ENCODE results near the gene CRYBB1. TPM values are rescaled to one million over a fixed set of nuclear protein-coding genes. Genes with fewer than 3 reads are reported as not detected.

Gene CRYBB1
- total and polyA plus RNA-seq, 2 donors from 2014 or later, result 0.54 to 1.7 TPM

GRCh38 chr22:26660356-26660755 lies 42.5 kb upstream of the CRYBB1 start:
- DNase-seq (no peak), FAIRE-seq (no peak)
- Histone ChIP-seq H3K36me3 (ENCODE audit: control insufficient read depth in 2 of 3, insufficient read depth in 3 of 3, low read length in 3 of 3) (no peaks in the 10 kb centered on the region), H3K4me1 (ENCODE audit: control insufficient read depth in 2 of 3, insufficient read depth in 2 of 3, low read depth in 1 of 3, low read length in 3 of 3) (peaks cover 0 to 6% (median 0%) of the 10 kb centered on the region in 3 donors), H3K27ac (ENCODE audit: low read depth in 2 of 2, low read length in 2 of 2) (no peak overlapping the region), H3K4me3 (ENCODE audit: low read length in 3 of 3) (no peak overlapping the region), H3K9ac (ENCODE audit: low read length in 3 of 3) (no peak overlapping the region), H3K27me3 (ENCODE audit: control insufficient read depth, insufficient read depth, low read length) (peaks cover 25% of the 10 kb centered on the region), H3K9me3 (ENCODE audit: control insufficient read depth in 2 of 3, insufficient read depth in 1 of 3, low read length in 3 of 3) (no peaks in the 10 kb centered on the region)
- TF ChIP-seq CTCF (IDR thresholded peaks at IDR 0.05; ENCODE audit: borderline replicate concordance, extremely low read depth, insufficient read depth), result no peak
- intact Hi-C loops (cut with DNase I), result no loop called here

GRCh38 chr22:26658671-26659478 lies 41.0 kb upstream of the CRYBB1 start:
- Histone ChIP-seq H3K4me1 (ENCODE audit: control insufficient read depth in 2 of 3, insufficient read depth in 2 of 3, low read depth in 1 of 3, low read length in 3 of 3) (peaks cover 0 to 6% (median 0%) of the 10 kb centered on the region in 3 donors), H3K36me3 (ENCODE audit: control insufficient read depth in 2 of 3, insufficient read depth in 3 of 3, low read length in 3 of 3) (no peaks in the 10 kb centered on the region), H3K9ac (ENCODE audit: low read length in 3 of 3) (no peak overlapping the region), H3K4me3 (ENCODE audit: low read length in 3 of 3) (no peak overlapping the region), H3K27ac (ENCODE audit: low read depth in 2 of 2, low read length in 2 of 2) (no peak overlapping the region), H3K27me3 (ENCODE audit: control insufficient read depth, insufficient read depth, low read length) (peaks cover 25% of the 10 kb centered on the region), H3K9me3 (ENCODE audit: control insufficient read depth in 2 of 3, insufficient read depth in 1 of 3, low read length in 3 of 3) (no peaks in the 10 kb centered on the region)
- intact Hi-C loops (cut with DNase I), result no loop called here
- TF ChIP-seq CTCF (IDR thresholded peaks at IDR 0.05; ENCODE audit: borderline replicate concordance, extremely low read depth, insufficient read depth), result no peak
- DNase-seq (peak in 4 of 5 donors; percentile 75 to 84 (median 78)), FAIRE-seq (no peak)

GRCh38 chr22:26658161-26658560 lies 40.3 kb upstream of the CRYBB1 start:
- Histone ChIP-seq H3K4me1 (ENCODE audit: control insufficient read depth in 2 of 3, insufficient read depth in 2 of 3, low read depth in 1 of 3, low read length in 3 of 3) (peaks cover 0 to 6% (median 0%) of the 10 kb centered on the region in 3 donors), H3K9ac (ENCODE audit: low read length in 3 of 3) (no peak overlapping the region), H3K27me3 (ENCODE audit: control insufficient read depth, insufficient read depth, low read length) (peaks cover 25% of the 10 kb centered on the region), H3K4me3 (ENCODE audit: low read length in 3 of 3) (no peak overlapping the region), H3K9me3 (ENCODE audit: control insufficient read depth in 2 of 3, insufficient read depth in 1 of 3, low read length in 3 of 3) (no peaks in the 10 kb centered on the region), H3K36me3 (ENCODE audit: control insufficient read depth in 2 of 3, insufficient read depth in 3 of 3, low read length in 3 of 3) (no peaks in the 10 kb centered on the region), H3K27ac (ENCODE audit: low read depth in 2 of 2, low read length in 2 of 2) (no peak overlapping the region)
- intact Hi-C loops (cut with DNase I), result no loop called here
- no peak for TF ChIP-seq CTCF (IDR thresholded peaks at IDR 0.05; ENCODE audit: borderline replicate concordance, extremely low read depth, insufficient read depth)
- DNase-seq, result no peak
- no peak for FAIRE-seq

All from kidney (tissue), 14 donors.